ENCODE measurements around the gene ANKRD29. TPM values are rescaled to one million over a fixed set of nuclear protein-coding genes. Genes with fewer than 3 reads are reported as not detected.

The ANKRD29 gene
- total and polyA plus RNA-seq, 9 of the 15 experiments (the other 6 are each of a cell fraction or from before 2014, with no cell fraction given): 0.36 TPM; not detected in 8

DNA sequence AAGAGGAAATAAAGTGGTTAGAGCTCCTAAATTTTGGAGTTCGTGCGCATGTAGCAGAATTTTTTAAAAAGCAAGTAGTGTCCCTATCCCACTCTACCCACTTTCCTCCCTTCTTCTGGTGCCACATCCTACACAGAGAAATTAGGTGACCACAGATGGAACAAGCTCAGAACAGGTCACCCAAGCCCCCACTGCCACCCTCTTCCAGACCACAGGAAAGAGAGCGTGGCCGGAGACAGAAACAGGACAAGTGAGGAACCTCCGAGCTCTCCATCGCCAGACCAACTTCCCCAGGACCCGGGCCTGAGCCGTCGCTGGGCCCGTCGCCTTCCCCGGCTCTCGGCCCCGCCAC lies 76.8 kb downstream of the ANKRD29 start (continued):
- TF ChIP-seq, protein P1, sequence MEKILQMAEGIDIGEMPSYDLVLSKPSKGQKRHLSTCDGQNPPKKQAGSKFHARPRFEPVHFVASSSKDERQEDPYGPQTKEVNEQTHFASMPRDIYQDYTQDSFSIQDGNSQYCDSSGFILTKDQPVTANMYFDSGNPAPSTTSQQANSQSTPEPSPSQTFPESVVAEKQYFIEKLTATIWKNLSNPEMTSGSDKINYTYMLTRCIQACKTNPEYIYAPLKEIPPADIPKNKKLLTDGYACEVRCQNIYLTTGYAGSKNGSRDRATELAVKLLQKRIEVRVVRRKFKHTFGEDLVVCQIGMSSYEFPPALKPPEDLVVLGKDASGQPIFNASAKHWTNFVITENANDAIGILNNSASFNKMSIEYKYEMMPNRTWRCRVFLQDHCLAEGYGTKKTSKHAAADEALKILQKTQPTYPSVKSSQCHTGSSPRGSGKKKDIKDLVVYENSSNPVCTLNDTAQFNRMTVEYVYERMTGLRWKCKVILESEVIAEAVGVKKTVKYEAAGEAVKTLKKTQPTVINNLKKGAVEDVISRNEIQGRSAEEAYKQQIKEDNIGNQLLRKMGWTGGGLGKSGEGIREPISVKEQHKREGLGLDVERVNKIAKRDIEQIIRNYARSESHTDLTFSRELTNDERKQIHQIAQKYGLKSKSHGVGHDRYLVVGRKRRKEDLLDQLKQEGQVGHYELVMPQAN (IDR thresholded peaks at IDR 0.05; ENCODE audit: borderline replicate concordance): 0 out of 2 replicates have a peak, but pooled peaks have one; percentile 10
- TF ChIP-seq HNRNPK (IDR thresholded peaks at IDR 0.05; ENCODE audit: low read depth, low read length, poor library complexity, severe bottlenecking) (no peak), FOXO4 (CRISPR knock-in tag; IDR thresholded peaks at IDR 0.05) (no peak), ZNF124 (CRISPR knock-in tag; IDR thresholded peaks at IDR 0.05) (no peak), ZNF398 (CRISPR knock-in tag; IDR thresholded peaks at IDR 0.05) (no peak), ZNF253 (CRISPR knock-in tag; conservative IDR thresholded peaks at IDR 0.05) (no peak), ELF4 (CRISPR knock-in tag; IDR thresholded peaks at IDR 0.05) (no peak), TSC22D4 (tag; IDR thresholded peaks at IDR 0.05) (no peak), ZNF830 (CRISPR knock-in tag; IDR thresholded peaks at IDR 0.05) (no peak), CHD1 (IDR thresholded peaks at IDR 0.05; ENCODE audit: low read length) (no peak), BDP1 (IDR thresholded peaks at IDR 0.05; ENCODE audit: insufficient read depth, insufficient read length) (no peak), ZNF12 (CRISPR knock-in tag; IDR thresholded peaks at IDR 0.05) (no peak), BRCA1 (IDR thresholded peaks at IDR 0.05) (no peak), BRCA1 (CRISPR knock-in tag; IDR thresholded peaks at IDR 0.05) (no peak), ZSCAN32 (CRISPR knock-in tag; IDR thresholded peaks at IDR 0.05) (no peak), NR2F6 (CRISPR knock-in tag; IDR thresholded peaks at IDR 0.05) (0 out of 2 replicates have a peak, but pooled peaks have one; percentile 59)
- TF ChIP-seq, protein P2, sequence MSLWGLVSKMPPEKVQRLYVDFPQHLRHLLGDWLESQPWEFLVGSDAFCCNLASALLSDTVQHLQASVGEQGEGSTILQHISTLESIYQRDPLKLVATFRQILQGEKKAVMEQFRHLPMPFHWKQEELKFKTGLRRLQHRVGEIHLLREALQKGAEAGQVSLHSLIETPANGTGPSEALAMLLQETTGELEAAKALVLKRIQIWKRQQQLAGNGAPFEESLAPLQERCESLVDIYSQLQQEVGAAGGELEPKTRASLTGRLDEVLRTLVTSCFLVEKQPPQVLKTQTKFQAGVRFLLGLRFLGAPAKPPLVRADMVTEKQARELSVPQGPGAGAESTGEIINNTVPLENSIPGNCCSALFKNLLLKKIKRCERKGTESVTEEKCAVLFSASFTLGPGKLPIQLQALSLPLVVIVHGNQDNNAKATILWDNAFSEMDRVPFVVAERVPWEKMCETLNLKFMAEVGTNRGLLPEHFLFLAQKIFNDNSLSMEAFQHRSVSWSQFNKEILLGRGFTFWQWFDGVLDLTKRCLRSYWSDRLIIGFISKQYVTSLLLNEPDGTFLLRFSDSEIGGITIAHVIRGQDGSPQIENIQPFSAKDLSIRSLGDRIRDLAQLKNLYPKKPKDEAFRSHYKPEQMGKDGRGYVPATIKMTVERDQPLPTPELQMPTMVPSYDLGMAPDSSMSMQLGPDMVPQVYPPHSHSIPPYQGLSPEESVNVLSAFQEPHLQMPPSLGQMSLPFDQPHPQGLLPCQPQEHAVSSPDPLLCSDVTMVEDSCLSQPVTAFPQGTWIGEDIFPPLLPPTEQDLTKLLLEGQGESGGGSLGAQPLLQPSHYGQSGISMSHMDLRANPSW (CRISPR knock-in tag; IDR thresholded peaks at IDR 0.05): no peak
- TF ChIP-seq, protein P3, sequence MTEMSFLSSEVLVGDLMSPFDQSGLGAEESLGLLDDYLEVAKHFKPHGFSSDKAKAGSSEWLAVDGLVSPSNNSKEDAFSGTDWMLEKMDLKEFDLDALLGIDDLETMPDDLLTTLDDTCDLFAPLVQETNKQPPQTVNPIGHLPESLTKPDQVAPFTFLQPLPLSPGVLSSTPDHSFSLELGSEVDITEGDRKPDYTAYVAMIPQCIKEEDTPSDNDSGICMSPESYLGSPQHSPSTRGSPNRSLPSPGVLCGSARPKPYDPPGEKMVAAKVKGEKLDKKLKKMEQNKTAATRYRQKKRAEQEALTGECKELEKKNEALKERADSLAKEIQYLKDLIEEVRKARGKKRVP (CRISPR knock-in tag; IDR thresholded peaks at IDR 0.05): 0 out of 2 replicates have a peak, but pooled peaks have one; percentile 31
